H4 (cell line): ENCODE results near the gene MTCH1. TPM values are rescaled to one million over a fixed set of nuclear protein-coding genes. Genes with fewer than 3 reads are reported as not detected.

ENCODE experiments used
- DNase-seq: peaks from one replicate; pipeline ENCODE4 v3.0.0-alpha.2; 2015; ENCODE audit warnings: low spot score
- total RNA-seq: library from RNA; depleted of rRNA; stranded (reverse); fragments of >200 nt; shearing (Covaris generic); gene quantifications from 2 replicates; pipeline ENCODE4 v1.2.3, GENCODE V29; 2014

MTCH1 gene
- total RNA-seq, 1 experiment from 2014 or later: 165 TPM

DNA sequence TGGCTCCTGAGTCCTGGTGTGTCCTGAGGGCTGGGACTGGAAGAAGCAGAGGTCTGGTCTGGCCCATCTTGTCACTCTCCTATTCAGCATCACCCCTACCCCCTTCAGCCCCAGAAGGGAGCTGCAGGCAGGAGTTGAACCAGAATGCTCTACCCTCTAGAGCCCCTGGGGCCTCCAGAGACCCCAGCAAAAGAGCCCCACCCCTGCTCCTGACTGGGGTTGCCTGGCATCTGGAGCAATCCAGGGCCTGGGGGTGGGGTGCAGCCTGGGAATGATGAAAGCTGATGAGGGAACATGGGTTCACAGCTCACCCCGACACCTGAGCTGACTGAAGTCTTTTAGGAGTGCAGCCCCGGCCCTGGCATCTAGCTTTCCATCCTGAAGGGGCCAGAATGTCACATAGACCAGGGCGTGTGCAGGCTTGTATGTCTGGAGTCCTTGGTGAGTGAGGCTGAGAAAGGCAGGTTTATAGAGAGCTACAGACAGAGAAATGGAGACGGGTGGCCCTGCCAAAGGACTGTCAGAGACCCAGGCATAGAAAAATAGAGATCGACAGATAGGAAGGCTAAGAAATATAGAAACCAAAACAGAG lies 31.7 kb upstream of the MTCH1 start:
- DNase-seq: no peak

DNA sequence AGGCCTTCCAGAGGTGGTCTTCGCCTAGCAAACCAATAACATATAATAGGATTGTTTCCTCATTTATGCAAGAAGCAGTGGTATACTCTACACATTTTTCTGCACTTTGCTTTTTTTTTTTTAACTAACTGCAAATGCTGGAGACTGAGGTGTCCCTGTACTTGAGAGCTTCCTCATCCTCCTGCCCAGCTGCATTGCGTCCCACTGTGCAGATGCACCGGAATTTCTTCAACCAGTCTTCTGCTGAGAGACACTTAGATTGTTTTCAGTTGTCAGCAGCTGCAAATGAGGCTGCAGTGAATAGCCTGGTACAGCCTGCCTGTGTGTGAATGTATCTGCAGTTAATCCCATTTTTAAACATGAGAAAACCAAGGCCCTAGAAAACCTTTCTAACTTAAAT lies 31.0 kb upstream of the MTCH1 start:
- DNase-seq: no peak

DNA sequence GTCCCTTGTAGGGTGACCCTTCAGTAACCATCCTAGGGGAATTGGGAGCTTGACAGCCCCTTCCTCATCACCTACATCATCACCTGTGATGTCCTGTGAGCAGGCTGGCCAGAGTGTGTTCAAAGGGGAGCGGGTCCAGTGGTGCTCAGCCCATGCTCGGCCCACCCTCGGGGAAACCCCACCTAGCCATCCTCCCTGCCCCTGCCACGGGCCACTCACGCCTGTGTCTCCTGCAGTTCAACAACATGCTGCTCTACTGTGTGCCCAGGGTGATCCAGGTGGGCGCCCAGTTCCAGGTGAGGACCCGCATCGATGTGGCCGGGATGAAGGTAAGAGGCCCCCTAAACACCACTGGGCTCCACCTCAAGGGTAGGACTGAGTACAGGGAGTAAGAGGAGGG lies 29.5 kb upstream of the MTCH1 start:
- no peak for DNase-seq

DNA sequence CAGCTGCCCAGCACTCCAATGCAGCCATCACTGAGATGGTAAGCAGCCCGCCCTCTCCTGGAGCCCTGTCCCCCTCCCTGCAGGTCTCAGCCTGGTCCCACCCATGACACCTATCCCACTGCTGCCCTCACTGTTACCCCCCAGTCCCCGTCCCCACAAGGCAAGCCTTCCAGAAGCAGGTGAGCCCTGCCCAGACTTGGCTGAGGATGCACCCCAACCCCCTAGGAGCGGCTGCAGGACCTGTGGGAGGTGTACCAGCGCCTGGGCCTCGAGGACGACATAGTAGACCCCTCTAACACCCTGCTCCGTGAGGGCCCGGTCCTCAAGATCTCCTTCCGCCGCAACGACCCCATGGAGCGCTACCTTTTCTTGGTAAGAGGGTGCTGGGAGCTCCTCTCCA lies 28.7 kb upstream of the MTCH1 start:
- no peak for DNase-seq

DNA sequence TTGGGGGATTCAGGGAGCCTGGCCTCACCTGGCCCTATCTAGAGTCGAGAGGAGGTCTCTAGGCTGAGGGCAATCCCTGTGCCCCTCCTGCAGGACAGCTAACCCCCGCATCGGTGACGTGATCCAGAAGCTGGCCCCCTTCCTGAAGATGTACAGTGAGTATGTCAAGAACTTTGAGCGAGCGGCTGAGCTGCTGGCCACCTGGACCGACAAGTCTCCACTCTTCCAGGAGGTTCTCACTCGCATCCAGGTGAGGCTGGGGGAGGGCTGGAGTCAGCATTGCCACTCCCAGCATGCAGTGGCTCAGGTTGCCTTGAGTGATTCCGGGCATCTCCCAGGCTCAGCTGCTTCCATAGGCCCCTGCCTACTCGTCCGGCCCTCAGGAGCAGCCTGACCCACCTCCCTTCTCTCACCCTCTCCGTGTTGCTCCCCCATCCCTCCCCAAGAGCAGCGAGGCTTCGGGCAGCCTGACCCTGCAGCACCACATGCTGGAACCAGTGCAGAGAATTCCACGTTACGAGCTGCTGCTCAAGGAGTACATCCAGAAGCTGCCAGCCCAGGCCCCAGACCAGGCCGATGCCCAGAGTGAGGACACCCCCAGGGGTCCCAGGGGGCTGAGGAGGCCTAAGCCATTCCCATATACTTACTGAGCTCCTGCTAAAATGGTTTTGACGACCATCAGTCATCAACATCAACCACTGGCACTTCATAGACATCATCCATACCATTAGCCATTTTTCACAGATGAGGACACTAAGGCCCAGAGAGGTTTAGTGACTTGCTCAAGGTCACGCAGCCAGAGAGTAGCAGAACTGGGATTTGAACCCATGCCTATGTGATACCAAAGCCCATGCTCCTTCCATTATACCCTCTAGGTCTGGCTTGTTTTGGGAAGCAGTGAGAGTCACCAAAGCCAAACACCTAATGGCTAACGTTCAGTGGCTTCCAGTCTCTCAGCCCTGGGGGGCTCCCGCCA lies 27.8 kb upstream of the MTCH1 start:
- no peak for DNase-seq

DNA sequence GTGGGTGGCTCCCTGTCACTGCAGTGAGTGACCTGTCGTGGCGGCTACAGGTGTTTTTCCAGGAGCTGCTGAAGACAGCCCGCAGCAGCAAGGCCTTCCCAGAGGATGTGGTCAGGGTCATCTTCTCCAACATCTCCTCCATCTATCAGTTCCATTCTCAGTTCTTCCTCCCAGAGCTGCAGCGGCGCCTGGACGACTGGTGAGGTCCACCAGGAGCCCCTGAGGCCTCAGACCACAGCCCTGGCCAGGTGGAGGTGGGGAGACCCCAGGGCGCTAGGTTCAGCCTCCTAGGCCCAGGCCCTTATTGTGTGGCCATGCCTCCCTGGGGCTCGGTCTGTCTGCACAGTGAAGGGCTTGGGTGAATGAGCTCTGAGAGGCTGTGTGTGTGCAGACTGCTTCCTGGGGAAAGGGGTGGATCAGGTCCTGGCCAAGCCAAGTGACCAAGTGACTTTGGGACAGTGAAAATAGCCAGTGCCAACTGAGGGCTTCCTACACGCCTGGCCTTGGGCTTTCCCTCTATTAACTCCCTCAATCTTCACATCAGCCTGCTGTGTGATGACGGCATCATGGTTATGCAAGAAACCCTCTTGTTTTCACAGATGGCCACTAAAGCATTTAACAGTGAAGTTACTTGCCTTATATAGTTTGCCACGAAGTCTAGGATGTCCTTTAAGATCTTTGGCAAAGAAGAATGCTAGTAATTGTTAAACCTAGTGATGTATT lies 25.8 kb upstream of the MTCH1 start:
- DNase-seq: no peak

DNA sequence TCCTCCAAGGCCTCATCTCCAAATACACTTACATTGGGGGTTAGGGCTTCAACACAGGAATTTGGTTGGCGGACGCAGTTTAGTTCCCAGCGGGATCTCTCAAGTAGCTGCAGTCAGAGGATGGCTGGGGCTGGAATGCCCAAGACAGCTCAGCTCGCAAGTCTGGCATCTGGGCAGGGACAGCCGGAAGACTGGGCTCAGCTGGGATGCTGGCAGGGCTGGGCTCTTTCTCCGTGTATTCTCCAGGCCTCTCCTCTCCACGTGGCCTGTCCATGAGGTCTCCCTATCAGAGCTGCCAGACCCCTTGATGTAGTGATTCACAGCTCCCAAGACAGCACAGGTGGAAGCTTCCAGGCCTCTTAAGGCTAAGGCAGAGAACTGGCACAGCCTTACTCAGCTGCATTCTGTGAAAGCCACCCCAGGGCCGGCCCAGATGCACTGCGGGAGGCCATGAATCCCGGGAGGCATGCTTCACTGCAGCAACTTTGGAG lies 24.5 kb upstream of the MTCH1 start:
- no peak for DNase-seq

DNA sequence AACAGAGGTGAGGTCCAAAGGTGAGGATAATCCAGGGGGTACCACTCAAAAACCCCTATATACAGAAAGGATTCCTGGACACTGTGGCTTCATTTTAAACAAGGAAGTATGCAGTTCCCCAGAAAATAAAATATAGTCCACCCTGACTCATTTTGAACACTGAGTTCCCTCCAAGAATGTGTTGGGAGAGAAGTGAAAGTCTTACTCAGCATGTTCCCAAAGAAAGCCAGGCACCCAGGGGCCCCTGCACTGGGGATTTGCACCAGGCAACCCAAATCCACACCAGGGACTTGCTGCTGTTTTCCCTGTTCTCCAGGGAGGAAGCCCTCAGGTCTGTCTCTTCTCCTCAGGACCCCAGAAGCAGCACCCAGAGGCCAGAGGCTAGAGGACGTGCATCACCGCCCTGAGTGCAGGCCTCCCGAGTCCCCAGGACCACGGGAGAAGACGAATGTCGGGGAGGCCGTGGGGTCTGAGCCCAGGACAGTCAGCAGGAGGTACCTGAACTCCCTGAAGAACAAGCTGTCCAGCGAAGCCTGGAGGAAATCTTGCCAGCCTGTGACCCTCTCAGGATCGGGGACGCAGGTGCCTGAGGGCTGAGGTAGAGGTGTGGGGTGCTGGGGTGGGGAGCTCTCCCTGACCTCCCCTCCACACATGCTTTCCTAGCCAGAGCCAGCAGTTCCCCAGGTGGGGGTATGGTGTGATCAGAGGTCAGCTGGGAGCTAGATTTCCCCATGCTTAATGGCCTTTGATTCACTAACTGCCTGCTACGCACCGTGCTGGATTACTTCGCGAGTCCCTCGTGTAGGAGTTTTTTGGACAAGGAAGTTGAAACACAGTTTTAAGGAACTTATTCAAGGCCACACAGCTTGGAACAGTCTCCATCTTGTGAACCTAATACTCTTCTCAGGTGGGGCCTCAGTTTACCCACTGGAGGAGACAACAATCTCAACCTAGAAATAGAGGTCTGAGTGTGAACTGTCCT lies 22.8 kb upstream of the MTCH1 start:
- DNase-seq: no peak

DNA sequence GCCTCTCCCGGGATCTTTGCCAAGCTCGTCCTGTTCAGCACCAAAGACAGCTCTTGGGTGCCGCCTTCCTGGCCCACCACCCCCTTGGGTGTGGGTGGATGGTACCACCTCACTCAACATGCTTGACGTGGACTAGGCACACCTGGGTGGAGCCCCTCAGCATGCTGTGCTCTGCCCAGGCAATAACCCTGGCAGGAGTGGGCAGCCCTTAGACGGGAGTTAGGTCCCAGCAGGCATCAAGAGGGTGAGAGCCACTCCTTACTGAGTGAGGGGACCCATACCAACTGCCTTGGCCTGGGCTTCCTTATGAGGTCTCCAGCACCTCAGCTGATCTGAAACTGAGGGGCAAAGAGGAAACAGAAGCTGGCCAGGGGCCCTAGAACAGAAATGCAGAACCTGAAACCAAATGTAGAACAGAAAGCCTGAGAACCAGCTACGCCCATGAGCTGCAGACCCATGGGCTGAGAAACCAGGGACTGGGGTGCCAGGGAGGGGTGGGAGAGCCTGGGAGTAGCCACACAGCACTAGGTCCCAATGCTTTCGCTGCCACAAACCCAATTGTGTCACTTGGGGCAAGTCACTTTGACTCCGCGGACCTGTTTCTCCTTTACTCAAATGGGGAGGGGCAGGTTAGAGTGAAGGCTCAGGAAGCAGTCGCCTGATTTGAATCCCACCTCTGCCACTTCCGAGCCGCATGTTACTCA lies 21.5 kb upstream of the MTCH1 start:
- no peak for DNase-seq

DNA sequence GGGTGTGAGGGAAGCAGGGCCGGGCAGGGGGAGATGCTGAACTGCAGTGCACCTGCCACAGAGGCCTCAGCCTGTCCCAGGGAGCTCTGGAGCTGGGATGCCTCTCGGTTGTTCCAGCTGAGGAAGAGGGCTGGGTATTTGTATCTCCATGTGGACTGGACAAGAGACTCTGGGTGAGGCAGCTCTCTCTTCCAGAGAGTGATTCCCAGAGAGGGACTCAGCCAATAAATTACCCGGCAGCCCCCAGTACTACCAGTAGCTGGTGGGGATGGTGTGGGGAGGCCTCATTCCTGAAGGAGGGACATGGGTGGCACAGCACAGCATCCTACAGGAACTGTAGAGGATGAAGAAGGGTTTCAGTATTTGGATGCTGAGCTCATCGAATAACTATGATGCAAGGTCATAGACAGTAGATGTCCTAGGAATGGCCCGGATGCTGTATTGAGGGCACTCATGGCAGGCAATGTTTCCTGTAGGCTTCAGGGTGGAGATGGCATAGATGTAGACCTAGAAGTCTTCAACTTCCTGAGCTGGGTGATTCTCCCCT lies 20.9 kb upstream of the MTCH1 start:
- no peak for DNase-seq

DNA sequence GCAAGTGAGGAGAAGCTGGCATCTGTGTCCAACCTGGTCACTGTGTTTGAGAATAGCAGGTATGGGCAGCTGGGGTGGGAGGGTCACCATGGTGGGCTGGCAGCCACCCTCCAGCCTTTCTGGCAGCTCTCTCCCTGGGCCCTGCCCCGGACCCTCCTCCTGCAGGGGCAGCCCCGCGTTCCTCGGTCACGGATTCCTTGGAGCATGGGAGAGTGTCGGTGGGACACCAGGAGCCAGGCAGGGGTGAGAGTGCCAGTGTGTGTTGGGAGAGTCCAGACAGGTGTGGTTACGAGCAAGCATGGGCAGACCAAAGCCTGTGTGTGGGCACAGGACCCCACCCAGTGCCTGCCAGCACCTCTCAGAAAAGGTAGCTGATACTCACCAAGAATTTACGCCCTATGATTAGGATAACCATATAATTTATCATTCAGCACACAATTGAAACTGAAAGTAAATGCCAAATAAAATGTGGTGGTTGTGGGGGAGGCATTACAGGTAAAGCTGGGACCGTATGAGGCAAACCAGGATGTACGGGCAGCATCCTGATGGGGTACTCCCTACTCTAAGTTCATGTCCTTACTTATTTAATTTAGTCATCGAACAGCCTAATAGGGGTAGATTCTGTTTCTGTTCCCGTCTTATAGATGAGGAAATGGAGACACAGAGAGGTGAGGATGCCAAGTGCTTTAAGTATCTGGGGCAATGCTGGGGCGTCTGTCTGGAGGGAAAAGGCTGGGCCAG lies 20.0 kb upstream of the MTCH1 start:
- no peak for DNase-seq

DNA sequence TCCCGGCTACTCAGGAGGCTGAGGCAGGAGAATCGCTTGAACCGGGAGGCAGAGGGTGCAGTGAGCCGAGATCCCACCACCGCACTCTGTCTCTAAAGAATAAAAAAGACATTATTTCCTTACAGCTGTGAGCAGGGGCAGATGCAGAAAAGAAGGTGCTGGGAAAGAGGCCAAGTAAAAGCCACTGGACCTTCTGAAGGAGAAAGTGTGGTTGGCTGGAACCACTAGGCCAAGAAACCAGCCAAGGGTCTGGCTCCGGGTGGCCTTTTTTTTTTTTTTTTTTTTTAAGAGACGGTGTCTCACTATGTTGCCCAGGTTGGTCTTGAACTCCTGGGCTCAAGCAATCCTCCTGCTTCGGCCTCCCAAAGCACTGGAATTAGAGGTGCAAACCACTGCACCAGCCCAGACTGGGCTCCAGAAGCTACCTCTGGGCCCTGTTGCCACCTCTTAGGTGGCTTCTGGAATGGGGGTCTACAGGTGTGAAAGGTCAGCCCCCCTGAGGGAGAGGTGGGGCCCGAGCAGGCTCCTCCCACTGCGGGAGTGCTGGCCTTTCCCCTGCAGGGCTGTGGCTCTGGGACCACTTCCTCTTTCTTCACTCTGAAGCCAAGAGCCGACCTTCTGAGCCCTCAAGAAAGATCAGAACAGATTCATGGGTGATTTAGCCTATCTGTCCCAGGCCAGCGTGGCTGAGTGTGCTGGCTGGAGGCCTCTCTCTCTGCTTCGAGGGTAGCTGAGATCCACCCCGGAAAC lies 19.2 kb upstream of the MTCH1 start, which contains the start of gene FGD2:
Gene FGD2 (plus strand): TSS at position 595 of the 750 bp plus-strand sequence. CDS start 163 bp downstream, outside the sequence.
- DNase-seq: no peak

DNA sequence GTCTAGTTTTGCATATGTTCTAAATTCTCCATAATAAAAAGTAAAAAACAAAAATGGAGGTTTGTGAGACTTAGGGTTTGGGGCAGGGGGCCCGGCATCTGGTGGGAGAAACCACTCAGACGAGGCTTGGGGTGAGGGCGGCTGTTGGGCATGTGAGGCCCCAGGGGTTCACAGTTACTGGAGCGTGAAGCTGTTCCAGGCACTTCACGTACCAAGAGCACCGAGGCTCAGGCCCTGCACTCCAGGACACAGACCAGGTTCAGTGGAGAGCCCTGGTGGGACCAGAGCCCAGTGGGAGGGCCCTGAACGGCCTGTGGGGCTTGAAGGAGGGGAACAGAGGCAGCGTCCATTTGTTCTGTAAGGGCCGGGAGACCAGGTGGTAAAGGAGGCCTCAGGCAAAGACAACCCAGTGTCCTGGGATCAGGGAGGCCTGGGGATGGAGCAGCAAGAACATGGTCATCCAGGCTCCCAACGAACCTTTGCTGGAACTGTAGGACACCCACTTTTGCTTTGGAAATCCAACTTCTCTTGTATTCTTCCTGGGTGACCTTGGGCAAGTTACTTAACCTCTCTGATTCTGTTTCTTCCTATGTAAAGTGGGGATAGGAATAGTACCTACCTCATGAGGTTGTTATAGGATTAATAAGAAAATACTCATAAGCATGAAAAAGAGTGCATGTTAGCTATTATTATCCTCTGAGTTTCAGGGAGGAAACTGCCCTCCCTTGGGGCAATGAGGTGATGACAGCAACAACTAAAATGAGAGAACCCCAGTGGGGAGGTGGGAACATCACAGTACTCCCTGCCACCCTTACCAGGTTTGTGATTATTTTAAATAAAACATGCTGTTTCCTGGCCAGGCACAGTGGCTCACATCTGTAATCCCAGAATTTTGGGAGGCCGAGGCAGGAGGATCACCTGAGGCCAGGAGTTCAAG lies 18.3 kb upstream of the MTCH1 start:
- DNase-seq: no peak

DNA sequence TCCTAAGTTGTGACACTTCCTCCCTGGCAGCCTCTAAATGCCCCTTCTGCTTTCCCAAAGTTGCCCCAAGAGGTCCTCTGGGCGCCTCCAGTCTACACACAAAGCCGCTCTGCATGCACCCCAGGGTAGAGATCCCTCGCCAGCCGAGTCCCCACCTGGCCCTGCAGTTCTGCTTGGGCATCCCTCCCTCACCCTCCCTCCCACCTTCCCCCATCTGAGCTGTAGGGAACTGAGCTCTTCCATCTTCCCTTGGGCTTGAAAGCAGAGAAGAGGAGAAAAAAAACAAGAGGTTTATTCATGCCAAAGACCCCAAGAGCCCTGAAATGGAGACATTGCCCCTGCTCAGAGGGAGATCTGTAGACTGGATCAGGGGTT lies 13.7 kb upstream of the MTCH1 start:
- no peak for DNase-seq

DNA sequence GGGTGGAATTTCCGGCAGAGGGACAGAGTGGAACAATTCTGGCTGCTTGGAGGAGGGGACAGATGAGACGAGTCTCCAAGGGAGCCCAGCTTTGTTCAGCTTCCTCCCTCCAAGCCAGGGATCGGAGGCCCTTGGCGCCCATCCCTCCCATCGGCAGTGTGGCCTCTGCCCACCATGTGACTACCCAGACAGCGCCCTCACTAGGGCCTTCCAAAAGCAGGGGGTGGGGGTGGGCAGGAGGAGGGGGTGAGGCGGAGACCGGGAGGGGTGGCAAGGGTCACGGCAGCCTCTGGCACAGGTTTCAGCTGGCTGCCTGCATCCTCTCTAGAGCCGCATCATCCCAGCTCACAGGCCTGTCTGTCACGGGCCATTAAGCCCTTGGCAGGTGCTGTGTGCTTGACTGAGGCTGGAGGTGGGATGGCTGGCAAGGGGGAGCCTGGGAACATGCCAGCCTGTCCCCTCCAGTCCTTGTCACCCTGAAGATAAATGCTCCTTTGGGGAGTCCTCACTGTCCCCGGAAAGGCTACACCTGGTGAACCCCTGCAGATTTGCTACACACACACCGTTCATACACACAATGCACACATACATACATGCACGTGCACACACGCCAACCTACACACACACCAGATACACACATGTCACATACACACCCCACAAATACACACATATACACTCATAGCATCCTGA lies 13.2 kb upstream of the MTCH1 start:
- DNase-seq: no peak

DNA sequence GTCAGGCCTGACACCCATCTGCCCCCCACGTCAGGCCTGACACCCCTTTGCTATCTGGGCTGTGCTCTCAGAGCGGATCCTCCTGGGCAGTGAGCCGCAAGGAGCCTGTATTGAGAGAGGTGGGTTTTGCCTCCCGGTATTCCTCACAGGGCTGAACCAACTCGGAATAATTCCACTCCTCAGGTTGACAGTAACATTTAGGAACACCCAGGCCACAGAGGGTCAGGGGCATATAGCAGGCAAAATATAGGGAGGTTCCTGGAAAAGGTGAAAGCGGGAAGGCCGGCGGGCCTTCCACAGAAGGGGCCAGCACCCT lies 12.7 kb upstream of the MTCH1 start:
- DNase-seq: no peak
